GM12878 (cell line): Measurements from ENCODE around the gene ERAL1. TPM values are rescaled to one million over a fixed set of nuclear protein-coding genes. Genes with fewer than 3 reads are reported as not detected.

Source experiments
- BACH1 ChIP-seq: fragments of 450-650 bp; IDR thresholded peaks from 2 replicates; pipeline ENCODE4 v1.6.1; 2017; ENCODE audit warnings: mild to moderate bottlenecking, borderline replicate concordance
- BRCA1 ChIP-seq: IDR thresholded peaks from 2 replicates; pipeline ENCODE4 v1.6.1; 2011; ENCODE audit warnings: low read depth, low read length, improper control_type of control experiment
- ETV6 ChIP-seq, 2 experiments: fragments of 450-650 bp in 1 of 2; IDR thresholded peaks in 1 of 2; conservative IDR thresholded peaks in 1 of 2; 2 replicates each; pipeline ENCODE4 v1.6.1; 2014; ENCODE audit warnings: antibody characterized with exemption in 1 of 2, borderline replicate concordance in 1 of 2, low read depth in 1 of 2, mild to moderate bottlenecking in 1 of 2, moderate library complexity in 1 of 2
- GABPA ChIP-seq: IDR thresholded peaks from 2 replicates; pipeline ENCODE4 v1.6.1; 2014; ENCODE audit warnings: antibody characterized with exemption, low read depth, mild to moderate bottlenecking, inconsistent platforms
- GATAD2B ChIP-seq: fragments of 450-650 bp; conservative IDR thresholded peaks from 2 replicates; pipeline ENCODE4 v1.6.1; 2017; ENCODE audit warnings: low read depth, mild to moderate bottlenecking, moderate library complexity
- KDM1A ChIP-seq: fragments of 200-600 bp; sonication (generic); IDR thresholded peaks from 2 replicates; pipeline ENCODE4 v1.6.1; 2016; ENCODE audit warnings: borderline replicate concordance
- LARP7 ChIP-seq: fragments of 450-650 bp; IDR thresholded peaks from 2 replicates; pipeline ENCODE4 v1.6.1; 2017; ENCODE audit warnings: mild to moderate bottlenecking
- NFXL1 ChIP-seq: fragments of 450-650 bp; IDR thresholded peaks from 2 replicates; pipeline ENCODE4 v1.6.1; 2017; ENCODE audit warnings: antibody characterized with exemption, mild to moderate bottlenecking, borderline replicate concordance
- NR2C1 ChIP-seq: fragments of 450-650 bp; IDR thresholded peaks from 2 replicates; pipeline ENCODE4 v1.6.1; 2017; ENCODE audit warnings: antibody characterized with exemption, mild to moderate bottlenecking, moderate library complexity
- RBBP5 ChIP-seq: fragments of 200-600 bp; sonication (generic); conservative IDR thresholded peaks from 2 replicates; pipeline ENCODE4 v1.6.1; 2016
- SMAD1 ChIP-seq: fragments of 450-650 bp; IDR thresholded peaks from 2 replicates; pipeline ENCODE4 v1.6.1; 2018; ENCODE audit warnings: mild to moderate bottlenecking, low read depth; ENCODE audit not compliant: partially characterized antibody
- ZBED1 ChIP-seq: IDR thresholded peaks from 2 replicates; pipeline ENCODE4 v1.6.1; 2016; ENCODE audit warnings: borderline replicate concordance
- ZNF217 ChIP-seq: fragments of 450-650 bp; IDR thresholded peaks from 2 replicates; pipeline ENCODE4 v1.6.1; 2017; ENCODE audit warnings: antibody characterized with exemption, mild to moderate bottlenecking
- polyA plus RNA-seq, 11 experiments: library from polyadenylated mRNA; depleted of rRNA in 4 of 11; unstranded in 6 of 11; stranded (reverse) in 5 of 11; fragments of >200 nt; fragmentation: Nextera tagmentation in 4 of 11; fragmentation: Illumina TruSeq in 1 of 11; extraction: Ambion mirVana in 4 of 11; extraction: Trizol in 1 of 11; gene quantifications; 1 replicate in 1 of 11; 2 replicates in 10 of 11; pipeline versions ENCODE4 v1.2.1 to v1.2.3, GENCODE V29; 2011 to 2016; ENCODE audit warnings: inconsistent platforms in 2 of 11, missing spikeins in 2 of 11, low read depth in 1 of 11
- total RNA-seq, 4 experiments: library from RNA; depleted of rRNA in 3 of 4; stranded (reverse); fragments of >200 nt in 3 of 4; fragmentation: Illumina TruSeq in 1 of 4; extraction: Trizol in 1 of 4; gene quantifications; 2 replicates each; pipeline versions ENCODE4 v1.2.1 to v1.2.3, GENCODE V29; 2013 to 2021
- TF ChIP-seq, protein P1 (sequence below): fragments of 450-650 bp; IDR thresholded peaks from 2 replicates; pipeline ENCODE4 v1.6.1; 2016; ENCODE audit warnings: mild to moderate bottlenecking
- TF ChIP-seq, protein P2 (sequence below): fragments of 450-650 bp; IDR thresholded peaks from 2 replicates; pipeline ENCODE4 v1.6.1; 2017; ENCODE audit warnings: mild to moderate bottlenecking, moderate library complexity
- TF ChIP-seq, protein P3 (sequence below): fragments of 450-650 bp; IDR thresholded peaks from 2 replicates; pipeline ENCODE4 v1.6.1; 2014; ENCODE audit warnings: mild to moderate bottlenecking
- TF ChIP-seq, protein P4 (sequence below): fragments of 450-650 bp; IDR thresholded peaks from 2 replicates; pipeline ENCODE4 v1.6.1; 2017; ENCODE audit warnings: low read depth, mild to moderate bottlenecking, moderate library complexity

ERAL1 gene
- total and polyA plus RNA-seq, 10 of the 15 experiments (the other 5 are each of a cell fraction or from before 2014, with no cell fraction given) = 27.7 to 175 (median 104) TPM

DNA sequence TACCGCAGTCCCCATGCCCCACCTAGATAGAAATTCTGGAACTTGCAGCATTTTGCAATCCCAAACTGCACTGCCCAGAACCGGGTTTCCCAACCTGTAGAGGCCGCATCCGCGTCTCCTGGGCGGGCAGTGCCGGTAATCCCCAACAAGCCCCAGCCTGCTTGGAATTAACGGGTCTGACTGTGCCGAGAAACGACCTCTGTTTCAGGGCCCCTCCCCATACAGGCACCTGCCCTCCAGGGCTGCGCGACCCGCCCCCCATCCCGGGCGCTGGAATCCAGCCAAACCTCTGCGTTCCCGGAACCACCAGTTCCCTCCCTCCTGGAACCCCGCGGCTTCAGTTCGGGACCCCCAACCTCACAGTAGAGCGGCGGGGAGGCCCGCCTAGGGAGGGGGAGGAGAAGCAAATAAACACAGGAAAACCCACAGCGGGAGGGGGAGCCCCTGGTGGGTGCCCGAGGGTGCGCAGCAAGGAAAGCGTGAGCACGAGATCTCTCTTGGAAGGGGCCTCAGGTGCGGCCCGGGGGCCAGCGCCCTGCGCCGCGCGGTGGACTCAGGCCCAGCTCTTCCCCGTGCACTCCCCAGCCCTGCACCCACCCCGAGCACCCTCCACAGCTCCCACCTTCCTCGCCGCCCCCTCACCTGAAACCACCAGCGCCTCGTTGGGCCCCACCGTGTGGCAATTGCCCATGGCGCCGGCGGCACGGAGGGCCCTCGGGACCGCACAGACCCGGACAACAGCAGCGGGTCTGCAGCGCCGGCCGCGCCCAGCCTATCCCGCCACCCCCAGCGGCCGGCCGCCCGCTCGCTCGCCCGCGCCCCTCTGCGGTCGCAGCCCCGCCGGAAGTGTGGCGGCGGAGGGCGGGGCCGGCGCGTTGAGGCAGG is 42.3 kb downstream of the ERAL1 start, which contains the start of gene FLOT2 (continued):
- TF ChIP-seq, protein P1, sequence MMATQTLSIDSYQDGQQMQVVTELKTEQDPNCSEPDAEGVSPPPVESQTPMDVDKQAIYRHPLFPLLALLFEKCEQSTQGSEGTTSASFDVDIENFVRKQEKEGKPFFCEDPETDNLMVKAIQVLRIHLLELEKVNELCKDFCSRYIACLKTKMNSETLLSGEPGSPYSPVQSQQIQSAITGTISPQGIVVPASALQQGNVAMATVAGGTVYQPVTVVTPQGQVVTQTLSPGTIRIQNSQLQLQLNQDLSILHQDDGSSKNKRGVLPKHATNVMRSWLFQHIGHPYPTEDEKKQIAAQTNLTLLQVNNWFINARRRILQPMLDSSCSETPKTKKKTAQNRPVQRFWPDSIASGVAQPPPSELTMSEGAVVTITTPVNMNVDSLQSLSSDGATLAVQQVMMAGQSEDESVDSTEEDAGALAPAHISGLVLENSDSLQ = no peak
- TF ChIP-seq ETV6 (conservative IDR thresholded peaks at IDR 0.05 in 1 of 2, IDR thresholded peaks at IDR 0.05 in 1 of 2; ENCODE audit: borderline replicate concordance in 1 of 2, low read depth in 1 of 2) (no peak), SMAD1 (peak; percentile 73), ZNF217 (peak; percentile 85), RBBP5 (no peak), LARP7 (peak; percentile 93), BACH1 (peak; percentile 94), NFXL1 (no peak), ZBED1 (peak; percentile 46; the same call in 1 of the 2 replicates), NR2C1 (peak; percentile 27; the same call in 1 of the 2 replicates), GABPA (no peak), BRCA1 (no peak), KDM1A (no peak), GATAD2B (peak; percentile 99)
- TF ChIP-seq, protein P2, sequence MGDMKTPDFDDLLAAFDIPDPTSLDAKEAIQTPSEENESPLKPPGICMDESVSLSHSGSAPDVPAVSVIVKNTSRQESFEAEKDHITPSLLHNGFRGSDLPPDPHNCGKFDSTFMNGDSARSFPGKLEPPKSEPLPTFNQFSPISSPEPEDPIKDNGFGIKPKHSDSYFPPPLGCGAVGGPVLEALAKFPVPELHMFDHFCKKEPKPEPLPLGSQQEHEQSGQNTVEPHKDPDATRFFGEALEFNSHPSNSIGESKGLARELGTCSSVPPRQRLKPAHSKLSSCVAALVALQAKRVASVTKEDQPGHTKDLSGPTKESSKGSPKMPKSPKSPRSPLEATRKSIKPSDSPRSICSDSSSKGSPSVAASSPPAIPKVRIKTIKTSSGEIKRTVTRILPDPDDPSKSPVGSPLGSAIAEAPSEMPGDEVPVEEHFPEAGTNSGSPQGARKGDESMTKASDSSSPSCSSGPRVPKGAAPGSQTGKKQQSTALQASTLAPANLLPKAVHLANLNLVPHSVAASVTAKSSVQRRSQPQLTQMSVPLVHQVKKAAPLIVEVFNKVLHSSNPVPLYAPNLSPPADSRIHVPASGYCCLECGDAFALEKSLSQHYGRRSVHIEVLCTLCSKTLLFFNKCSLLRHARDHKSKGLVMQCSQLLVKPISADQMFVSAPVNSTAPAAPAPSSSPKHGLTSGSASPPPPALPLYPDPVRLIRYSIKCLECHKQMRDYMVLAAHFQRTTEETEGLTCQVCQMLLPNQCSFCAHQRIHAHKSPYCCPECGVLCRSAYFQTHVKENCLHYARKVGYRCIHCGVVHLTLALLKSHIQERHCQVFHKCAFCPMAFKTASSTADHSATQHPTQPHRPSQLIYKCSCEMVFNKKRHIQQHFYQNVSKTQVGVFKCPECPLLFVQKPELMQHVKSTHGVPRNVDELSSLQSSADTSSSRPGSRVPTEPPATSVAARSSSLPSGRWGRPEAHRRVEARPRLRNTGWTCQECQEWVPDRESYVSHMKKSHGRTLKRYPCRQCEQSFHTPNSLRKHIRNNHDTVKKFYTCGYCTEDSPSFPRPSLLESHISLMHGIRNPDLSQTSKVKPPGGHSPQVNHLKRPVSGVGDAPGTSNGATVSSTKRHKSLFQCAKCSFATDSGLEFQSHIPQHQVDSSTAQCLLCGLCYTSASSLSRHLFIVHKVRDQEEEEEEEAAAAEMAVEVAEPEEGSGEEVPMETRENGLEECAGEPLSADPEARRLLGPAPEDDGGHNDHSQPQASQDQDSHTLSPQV = peak; percentile 33; the same call in 1 of the 2 replicates
- TF ChIP-seq, protein P3, sequence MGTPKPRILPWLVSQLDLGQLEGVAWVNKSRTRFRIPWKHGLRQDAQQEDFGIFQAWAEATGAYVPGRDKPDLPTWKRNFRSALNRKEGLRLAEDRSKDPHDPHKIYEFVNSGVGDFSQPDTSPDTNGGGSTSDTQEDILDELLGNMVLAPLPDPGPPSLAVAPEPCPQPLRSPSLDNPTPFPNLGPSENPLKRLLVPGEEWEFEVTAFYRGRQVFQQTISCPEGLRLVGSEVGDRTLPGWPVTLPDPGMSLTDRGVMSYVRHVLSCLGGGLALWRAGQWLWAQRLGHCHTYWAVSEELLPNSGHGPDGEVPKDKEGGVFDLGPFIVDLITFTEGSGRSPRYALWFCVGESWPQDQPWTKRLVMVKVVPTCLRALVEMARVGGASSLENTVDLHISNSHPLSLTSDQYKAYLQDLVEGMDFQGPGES = no peak
- TF ChIP-seq, protein P4, sequence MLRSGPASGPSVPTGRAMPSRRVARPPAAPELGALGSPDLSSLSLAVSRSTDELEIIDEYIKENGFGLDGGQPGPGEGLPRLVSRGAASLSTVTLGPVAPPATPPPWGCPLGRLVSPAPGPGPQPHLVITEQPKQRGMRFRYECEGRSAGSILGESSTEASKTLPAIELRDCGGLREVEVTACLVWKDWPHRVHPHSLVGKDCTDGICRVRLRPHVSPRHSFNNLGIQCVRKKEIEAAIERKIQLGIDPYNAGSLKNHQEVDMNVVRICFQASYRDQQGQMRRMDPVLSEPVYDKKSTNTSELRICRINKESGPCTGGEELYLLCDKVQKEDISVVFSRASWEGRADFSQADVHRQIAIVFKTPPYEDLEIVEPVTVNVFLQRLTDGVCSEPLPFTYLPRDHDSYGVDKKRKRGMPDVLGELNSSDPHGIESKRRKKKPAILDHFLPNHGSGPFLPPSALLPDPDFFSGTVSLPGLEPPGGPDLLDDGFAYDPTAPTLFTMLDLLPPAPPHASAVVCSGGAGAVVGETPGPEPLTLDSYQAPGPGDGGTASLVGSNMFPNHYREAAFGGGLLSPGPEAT = peak; percentile 68; the same call in 1 of the 2 replicates
